Activated T-helper 2 cell treated with anti-CD3 and anti-CD28 coated beads, Interferon-gamma antibody, Interleukin-2, Interleukin-4, amounts not matched to agents 10 μg/mL and 5 μg/mL and 100 μg/mL, durations not matched to agents 14 hours and 24 hours and 36 hours (primary cell): Measurements from ENCODE around the gene FBLN2. TPM values are rescaled to one million over a fixed set of nuclear protein-coding genes. Genes with fewer than 3 reads are reported as not detected.

Experiments
- DNase-seq: peaks from one replicate; pipeline ENCODE4 v3.0.0; 2021; ENCODE audit warnings: low spot score
- H3K27ac Mint-ChIP-seq: one replicate; pipeline ENCODE4 v1.8.0; 2021; ENCODE audit warnings: mixed read lengths
- H3K27me3 Mint-ChIP-seq: one replicate; pipeline ENCODE4 v1.8.0; 2021; ENCODE audit warnings: low read depth, mixed read lengths
- H3K36me3 Mint-ChIP-seq: one replicate; pipeline ENCODE4 v1.8.0; 2021; ENCODE audit warnings: low read depth, mixed read lengths
- H3K4me1 Mint-ChIP-seq: one replicate; pipeline ENCODE4 v1.8.0; 2021; ENCODE audit warnings: low read depth, mixed read lengths
- H3K4me3 Mint-ChIP-seq: one replicate; pipeline ENCODE4 v1.8.0; 2021; ENCODE audit warnings: low read depth, mild to moderate bottlenecking, moderate library complexity, mixed read lengths
- H3K9me3 Mint-ChIP-seq: one replicate; pipeline ENCODE4 v1.8.0; 2021; ENCODE audit warnings: mixed read lengths
- intact Hi-C: fragments of 100-400 bp; cut with micrococcal nuclease; formaldehyde crosslinking; loops from one replicate; pipeline ENCODE4 v1.15.1; 2023
- total RNA-seq: library from RNA; stranded (reverse); gene quantifications from 2 replicates; pipeline ENCODE4 v1.2.3, GENCODE V29; 2022

FBLN2 gene
- total RNA-seq, 1 donor from 2014 or later, result not detected

DNA sequence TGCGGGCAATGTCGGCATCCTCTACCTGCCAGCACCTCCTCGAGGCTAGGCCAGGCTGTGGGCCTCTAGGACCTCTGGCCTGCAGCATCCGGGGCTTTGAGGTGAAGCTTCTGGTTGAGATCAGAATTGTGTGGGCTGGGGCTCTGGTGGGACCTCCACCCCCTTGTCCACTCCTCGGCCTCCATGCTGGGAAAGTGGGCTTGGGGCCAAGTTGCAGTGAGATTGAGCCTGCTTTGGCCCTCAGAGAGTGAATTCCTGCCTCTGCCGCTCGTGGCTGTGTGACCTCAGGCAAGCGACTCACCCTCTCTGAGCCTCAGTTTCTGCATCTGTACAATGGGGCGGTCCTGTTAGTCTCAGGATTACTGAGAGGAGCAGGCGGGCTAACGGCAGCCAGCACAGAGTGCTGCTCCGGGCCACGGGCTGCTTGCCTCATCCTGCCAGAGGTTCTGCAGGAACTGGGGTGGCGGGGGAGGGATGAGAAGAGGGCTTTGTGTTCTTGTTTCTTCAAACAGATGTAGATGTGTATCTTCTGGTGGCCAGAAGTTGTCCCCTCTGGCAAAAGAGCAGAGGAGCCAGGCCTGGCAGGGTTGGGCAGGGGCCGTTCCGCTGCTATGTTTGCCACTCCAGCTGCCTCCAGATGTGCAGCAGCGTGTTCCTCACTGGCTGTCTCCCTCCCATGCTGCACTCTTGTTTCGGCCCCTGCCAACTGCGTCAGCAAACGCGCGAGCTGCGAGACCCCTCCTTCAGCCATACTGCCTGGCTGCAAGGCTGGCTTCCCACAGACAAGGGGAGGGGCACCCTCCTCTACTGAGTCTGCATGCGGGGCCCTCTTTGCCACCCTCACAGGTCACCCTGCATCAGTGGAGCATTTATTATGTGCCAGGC lies 33.7 kb downstream of the FBLN2 start:
- Mint-ChIP-seq H3K27ac (no peak overlapping the region), H3K9me3 (no peaks in the 10 kb centered on the region), H3K4me1 (no peaks in the 10 kb centered on the region), H3K36me3 (no peaks in the 10 kb centered on the region), H3K27me3 (no peaks in the 10 kb centered on the region), H3K4me3 (no peak overlapping the region)
- intact Hi-C loops, result no loop called here
- no peak for DNase-seq

DNA sequence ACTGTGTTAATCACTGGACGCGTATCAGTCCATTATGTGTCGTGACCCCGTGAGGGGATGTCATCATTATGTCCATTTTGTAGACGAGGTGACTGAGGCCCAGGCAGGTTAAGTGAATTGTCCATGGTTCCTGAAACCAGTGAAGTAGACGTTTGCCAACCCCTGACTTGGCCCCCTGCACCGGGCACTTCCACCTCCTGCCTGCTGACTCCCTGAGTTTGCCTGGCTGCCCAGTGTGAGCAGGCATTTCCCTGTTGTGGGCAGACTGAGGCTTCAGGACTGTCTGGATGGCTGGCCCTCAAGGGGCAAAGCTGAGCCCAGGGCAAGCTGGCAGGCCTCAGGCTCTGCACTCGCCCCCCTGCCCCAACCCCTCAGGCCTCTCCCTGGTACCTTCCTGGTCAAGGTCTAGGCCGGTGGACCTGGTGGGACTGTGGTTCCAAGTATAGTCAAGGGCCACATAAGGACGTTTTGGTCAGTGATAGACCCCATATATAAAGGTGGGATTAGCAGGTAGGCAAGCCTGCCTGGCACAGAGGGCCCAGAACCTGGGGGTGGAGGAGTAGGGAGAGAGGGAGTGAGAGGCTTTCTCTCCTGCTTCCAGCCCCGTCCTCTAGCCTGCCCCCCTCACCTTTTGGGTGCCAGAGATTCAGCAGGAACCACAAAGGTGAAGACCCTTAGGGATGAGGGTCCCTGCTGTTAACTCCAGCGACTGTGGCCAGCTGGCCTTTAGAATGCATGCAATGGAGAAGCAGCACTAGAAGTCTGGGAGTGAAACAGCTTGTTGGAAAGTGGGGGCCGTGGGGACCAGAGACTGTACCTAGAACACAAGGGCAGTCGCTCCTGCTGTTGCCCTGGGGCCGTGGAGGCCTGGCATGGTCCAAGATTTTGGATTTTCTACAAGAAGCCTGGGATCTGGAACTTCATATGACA lies 34.6 kb downstream of the FBLN2 start:
- intact Hi-C loops, result no loop called here
- DNase-seq, result no peak
- H3K4me1 Mint-ChIP-seq, result no peaks in the 10 kb centered on the region
- H3K9me3 Mint-ChIP-seq, result no peaks in the 10 kb centered on the region
- H3K36me3 Mint-ChIP-seq, result no peaks in the 10 kb centered on the region
- H3K27me3 Mint-ChIP-seq, result no peaks in the 10 kb centered on the region
- H3K4me3 Mint-ChIP-seq, result no peak overlapping the region
- H3K27ac Mint-ChIP-seq, result no peak overlapping the region

DNA sequence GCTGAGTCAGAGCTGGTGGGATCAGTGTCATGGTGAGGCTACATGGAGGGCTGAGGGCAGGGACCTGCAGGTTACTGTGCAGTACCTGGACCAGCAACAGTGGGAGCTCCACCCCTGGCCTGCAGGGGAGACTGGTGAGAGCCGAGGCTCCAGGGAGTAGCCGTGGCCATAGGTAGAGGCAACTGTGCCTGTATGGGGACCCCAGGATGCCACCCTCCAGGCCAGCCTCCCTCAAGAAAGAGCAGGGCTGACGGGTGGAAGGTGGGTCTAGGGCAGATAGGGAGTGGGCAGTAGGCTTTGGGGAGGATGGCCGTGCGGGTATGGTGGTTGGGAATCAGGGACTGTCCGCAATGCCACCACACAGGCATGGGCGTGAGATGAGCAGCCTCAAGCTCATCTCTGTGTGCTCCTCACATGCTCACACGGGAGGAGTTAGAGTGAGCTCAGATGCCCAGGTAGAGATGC lies 35.5 kb downstream of the FBLN2 start:
- no peaks in the 10 kb centered on the region for H3K4me1 Mint-ChIP-seq
- no peaks in the 10 kb centered on the region for H3K36me3 Mint-ChIP-seq
- no peaks in the 10 kb centered on the region for H3K9me3 Mint-ChIP-seq
- no peak overlapping the region for H3K27ac Mint-ChIP-seq
- DNase-seq, result no peak
- H3K4me3 Mint-ChIP-seq, result no peak overlapping the region
- intact Hi-C loops, result no loop called here
- no peaks in the 10 kb centered on the region for H3K27me3 Mint-ChIP-seq

DNA sequence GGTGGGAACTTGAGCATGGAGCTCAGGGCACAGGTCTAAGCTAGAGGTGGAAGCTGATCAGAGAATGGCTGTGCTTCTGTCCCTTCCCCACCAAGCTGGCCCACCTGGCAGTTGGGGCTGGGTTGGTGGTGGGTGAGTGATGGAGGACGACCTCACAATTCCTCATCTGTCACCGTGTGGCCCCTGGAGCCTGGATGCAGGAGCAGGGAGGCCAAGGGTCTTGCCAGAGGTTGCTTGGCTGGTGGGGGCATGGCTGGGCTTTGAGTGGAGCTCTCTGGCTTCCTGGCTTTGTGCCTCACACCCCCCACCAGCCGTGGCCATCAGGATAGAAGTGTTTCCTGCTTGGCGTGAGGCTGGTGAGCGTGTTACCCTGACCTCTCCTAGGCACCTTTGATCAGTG lies 36.0 kb downstream of the FBLN2 start:
- Mint-ChIP-seq H3K4me1 (no peaks in the 10 kb centered on the region), H3K27ac (no peak overlapping the region), H3K27me3 (no peaks in the 10 kb centered on the region), H3K9me3 (no peaks in the 10 kb centered on the region), H3K36me3 (no peaks in the 10 kb centered on the region), H3K4me3 (no peak overlapping the region)
- intact Hi-C loops, result no loop called here
- DNase-seq, result no peak

DNA sequence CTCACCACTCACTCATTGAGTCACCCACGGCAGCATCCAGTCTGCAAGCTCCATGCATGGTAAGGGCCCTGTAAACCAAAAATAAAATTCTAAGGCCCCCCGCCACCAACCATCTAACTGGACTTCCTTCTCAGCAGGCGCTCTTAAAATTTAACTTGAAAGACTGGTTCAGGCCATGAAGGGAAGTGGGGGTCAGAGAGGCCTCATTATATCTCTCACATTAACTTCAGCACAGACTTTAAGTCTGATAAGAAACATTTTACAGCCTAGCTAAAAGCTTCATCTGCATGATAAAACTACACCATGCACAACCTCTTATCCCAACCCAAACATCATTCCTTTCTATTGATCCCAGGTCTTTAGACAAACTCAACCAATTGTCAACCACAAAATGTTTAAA lies 38.5 kb downstream of the FBLN2 start:
- DNase-seq, result no peak
- Mint-ChIP-seq H3K4me3 (no peak overlapping the region), H3K27me3 (peaks cover 5% of the 10 kb centered on the region), H3K36me3 (no peaks in the 10 kb centered on the region), H3K9me3 (no peaks in the 10 kb centered on the region), H3K27ac (no peak overlapping the region), H3K4me1 (no peaks in the 10 kb centered on the region)
- intact Hi-C loops, result no loop called here

DNA sequence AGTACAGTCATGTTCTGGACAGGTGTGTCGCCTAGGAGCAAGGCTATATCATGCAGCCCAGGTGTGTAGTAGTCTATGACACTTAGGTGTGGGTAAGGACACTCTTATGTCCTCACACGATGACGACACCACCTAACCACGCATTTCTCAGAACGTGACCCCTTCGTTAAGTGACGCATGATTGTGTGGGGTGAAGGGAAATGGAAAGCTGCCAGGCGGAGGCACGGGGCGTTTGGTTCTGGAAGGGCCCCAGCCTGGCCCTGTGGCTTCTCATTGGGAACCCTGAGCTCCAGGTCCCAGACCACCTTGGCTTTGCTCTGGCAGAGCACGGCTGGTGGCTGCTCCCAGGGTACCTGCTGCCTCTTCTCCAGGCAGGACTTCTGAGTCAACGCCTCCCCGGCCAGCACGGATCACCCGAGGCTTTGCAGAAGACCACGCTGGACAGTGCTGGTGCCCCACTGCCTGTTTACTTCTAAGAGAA lies 39.3 kb downstream of the FBLN2 start:
- Mint-ChIP-seq H3K9me3 (no peaks in the 10 kb centered on the region), H3K27ac (no peak overlapping the region), H3K4me1 (no peaks in the 10 kb centered on the region), H3K36me3 (no peaks in the 10 kb centered on the region), H3K4me3 (no peak overlapping the region), H3K27me3 (peaks cover 5% of the 10 kb centered on the region)
- no peak for DNase-seq
- intact Hi-C loops, result no loop called here

DNA sequence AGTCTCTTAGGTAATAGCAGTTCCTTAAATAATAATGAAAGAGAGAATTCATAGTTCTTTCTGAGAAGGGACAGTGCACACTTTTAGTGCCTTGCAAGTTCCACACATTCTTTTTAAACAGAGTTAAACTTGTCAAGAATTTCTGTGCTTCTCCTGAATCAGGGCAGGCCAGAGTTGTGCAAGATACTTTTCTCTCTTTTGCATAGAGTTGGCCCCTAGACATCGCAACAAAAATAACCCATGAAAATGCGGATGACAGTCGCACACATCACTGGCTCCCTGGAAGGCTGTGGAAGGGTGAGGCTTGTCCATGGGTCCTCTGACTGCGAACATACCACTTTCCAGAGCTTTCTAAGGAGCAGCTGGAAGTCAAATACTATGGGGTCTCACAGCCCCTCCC lies 40.1 kb downstream of the FBLN2 start:
- Mint-ChIP-seq H3K4me3 (no peak overlapping the region), H3K36me3 (no peaks in the 10 kb centered on the region), H3K4me1 (no peaks in the 10 kb centered on the region), H3K27me3 (peaks cover 5% of the 10 kb centered on the region), H3K9me3 (no peaks in the 10 kb centered on the region), H3K27ac (no peak overlapping the region)
- intact Hi-C loops, result no loop called here
- DNase-seq, result no peak

DNA sequence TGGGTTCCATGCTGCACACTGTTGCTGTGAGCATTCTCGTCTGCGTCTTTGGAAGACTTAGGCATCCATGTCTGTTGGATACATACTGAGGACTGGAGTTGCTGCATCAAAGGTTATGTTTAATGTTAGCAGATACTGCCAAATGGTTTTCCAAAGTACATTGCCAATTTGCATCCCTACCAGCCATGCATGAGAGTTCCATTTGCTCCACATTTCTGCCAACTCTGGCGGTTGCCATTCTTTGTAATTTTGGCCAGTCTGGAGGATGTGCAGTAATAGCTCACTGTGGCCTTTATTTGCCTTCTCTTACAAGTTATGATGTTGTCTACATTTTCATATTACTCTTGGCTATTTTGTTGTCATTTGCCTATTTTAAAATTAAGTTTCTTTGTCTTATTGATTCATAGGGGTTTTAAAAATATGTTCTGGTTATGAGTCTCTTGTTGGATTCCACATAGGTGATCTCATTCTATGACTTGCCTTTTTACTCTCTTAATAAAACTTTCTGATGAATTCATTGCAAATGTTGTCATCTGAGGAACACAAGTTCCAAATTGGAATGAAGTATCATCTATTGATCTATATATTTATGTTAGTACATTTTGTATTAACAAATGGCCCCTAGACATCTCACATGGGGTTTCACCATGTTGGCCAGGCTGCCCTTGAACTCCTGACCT lies 42.1 kb downstream of the FBLN2 start:
- no peak overlapping the region for H3K27ac Mint-ChIP-seq
- no peaks in the 10 kb centered on the region for H3K9me3 Mint-ChIP-seq
- H3K4me1 Mint-ChIP-seq, result no peaks in the 10 kb centered on the region
- peaks cover 5% of the 10 kb centered on the region for H3K27me3 Mint-ChIP-seq
- no peaks in the 10 kb centered on the region for H3K36me3 Mint-ChIP-seq
- intact Hi-C loops, result no loop called here
- no peak overlapping the region for H3K4me3 Mint-ChIP-seq
- DNase-seq, result no peak

DNA sequence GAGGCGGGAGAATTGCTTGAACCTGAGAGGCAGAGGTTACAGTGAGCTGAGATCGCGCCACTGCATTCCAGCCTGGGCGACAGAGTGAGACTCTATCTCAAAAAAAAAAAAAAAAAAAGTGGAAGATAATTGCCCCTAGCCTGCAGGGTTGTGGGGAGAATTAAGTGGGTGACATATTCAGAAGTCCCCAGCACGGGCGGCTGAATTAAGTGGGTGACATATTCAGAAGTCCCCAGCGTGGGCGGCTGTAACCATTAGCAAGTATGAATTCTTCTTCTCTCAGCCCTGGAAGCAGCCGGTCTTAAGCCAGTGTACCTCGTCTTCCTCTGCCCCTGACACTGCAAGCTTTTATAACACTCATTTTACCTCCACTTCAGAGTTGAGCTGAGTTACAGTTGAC lies 44.7 kb downstream of the FBLN2 start:
- Mint-ChIP-seq H3K9me3 (no peaks in the 10 kb centered on the region), H3K27me3 (peaks cover 7% of the 10 kb centered on the region), H3K4me3 (no peak overlapping the region), H3K36me3 (no peaks in the 10 kb centered on the region), H3K4me1 (no peaks in the 10 kb centered on the region), H3K27ac (no peak overlapping the region)
- intact Hi-C loops, result no loop called here
- DNase-seq, result no peak

DNA sequence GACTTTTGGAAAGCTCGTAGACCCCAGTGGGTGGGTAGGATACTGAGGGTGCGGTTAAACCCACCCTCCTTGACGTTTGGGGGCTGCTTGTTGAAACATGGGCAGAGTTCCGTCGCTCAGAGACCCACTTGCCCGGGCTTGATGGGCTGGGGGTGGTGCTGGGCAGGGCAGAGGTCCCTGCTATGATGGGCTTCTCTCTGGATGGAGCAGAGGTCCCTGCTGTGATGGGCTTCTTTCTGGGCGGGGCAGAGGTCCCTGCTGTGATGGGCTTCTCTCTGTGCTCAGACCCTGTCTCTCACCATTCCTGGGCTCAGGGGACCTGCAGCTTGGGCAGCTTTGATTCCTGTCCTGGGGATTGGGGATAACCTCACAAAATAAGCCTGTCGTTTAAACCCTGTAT lies 45.2 kb downstream of the FBLN2 start:
- intact Hi-C loops, result no loop called here
- no peak for DNase-seq
- Mint-ChIP-seq H3K4me1 (no peaks in the 10 kb centered on the region), H3K27me3 (peaks cover 7% of the 10 kb centered on the region), H3K27ac (no peak overlapping the region), H3K4me3 (no peak overlapping the region), H3K9me3 (no peaks in the 10 kb centered on the region), H3K36me3 (no peaks in the 10 kb centered on the region)

DNA sequence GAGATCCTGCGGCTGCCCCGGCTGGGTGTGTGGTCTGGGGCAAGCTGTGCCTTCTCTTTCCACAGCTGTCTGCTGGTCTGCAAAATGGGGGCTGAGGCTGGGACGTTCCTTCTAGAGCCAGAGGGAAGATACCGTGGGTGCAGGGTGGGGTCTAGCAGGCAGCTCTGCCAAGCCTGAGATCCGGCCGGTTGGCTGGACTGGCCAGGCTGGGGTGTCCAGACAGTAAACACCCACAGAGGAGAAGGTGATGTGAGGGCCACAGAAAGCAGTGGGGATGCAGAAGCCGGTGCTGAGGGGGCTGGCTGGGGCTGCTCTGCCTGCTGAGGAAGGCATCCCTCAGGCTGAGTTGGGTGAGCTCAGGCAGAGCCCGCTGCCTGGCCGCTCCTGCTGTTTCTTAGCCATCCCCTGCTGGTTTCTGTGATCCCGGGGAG lies 46.1 kb downstream of the FBLN2 start:
- intact Hi-C loops, result no loop called here
- H3K36me3 Mint-ChIP-seq, result no peaks in the 10 kb centered on the region
- H3K4me1 Mint-ChIP-seq, result no peaks in the 10 kb centered on the region
- DNase-seq, result no peak
- no peak overlapping the region for H3K4me3 Mint-ChIP-seq
- no peak overlapping the region for H3K27ac Mint-ChIP-seq
- H3K27me3 Mint-ChIP-seq, result peaks cover 7% of the 10 kb centered on the region
- no peaks in the 10 kb centered on the region for H3K9me3 Mint-ChIP-seq

DNA sequence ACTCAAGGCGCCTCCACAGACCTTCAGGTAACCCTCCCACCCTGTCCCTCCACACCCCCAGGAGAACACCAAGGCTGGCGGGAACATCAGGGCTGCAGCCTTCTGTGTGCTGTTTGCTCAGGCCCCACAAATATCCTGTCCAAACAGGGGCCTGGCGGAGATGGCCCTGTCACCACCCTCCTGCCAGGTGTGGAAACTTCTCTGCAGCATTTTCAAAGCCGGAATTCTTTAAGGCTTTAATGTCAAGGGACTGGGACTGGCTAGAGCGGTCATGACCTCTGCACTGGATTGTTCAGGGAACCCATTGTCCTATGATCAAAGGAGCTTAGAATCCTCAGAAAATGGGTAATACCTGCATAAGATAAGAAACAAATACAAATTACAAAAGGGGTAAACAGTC lies 46.6 kb downstream of the FBLN2 start:
- no peak for DNase-seq
- Mint-ChIP-seq H3K36me3 (no peaks in the 10 kb centered on the region), H3K27ac (no peak overlapping the region), H3K4me1 (no peaks in the 10 kb centered on the region), H3K4me3 (no peak overlapping the region), H3K9me3 (no peaks in the 10 kb centered on the region), H3K27me3 (peaks cover 6% of the 10 kb centered on the region)
- intact Hi-C loops, result no loop called here
